Measurements from ENCODE around the gene PRSS16. TPM values are rescaled to one million over a fixed set of nuclear protein-coding genes. Genes with fewer than 3 reads are reported as not detected.
A peak's percentile ranks its signal among the peaks of the same experiment; 100 is the strongest.

PRSS16 gene
- polyA plus RNA-seq, 2 of the 4 experiments (the other 2 are of a cell fraction): 3.9 to 11.4 TPM

DNA sequence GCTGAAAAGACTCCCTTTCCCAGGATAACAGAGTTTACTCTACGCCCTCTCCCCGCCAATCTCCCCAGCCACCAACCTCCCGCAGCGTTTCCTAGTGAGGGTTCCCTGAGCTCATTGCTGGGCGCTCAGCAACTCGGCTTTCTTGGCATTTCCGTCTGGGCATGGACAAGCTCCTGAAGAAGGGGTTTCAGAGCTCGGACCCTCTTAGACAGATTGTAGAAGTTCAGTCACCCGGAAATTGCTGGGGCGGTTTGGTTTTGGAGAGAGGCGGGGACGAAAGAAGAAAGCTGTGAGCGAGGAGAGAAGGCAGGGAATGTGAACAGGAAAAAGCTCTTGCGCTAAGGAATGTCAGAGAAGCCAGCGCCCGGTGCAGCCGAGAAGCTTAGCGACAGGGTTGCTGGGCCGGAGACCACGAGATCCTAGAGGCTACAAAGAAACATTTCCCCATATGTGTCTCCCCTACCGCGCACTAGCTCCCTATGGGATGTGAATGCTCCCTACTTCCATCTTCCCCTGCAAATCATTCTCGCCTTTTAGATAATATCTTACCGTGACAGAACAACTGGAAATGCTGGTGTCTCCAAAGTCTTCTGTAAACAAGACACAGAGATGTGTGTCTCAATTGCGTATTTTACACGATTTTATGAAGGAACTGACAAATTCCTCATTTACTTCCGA, 48.7 kb downstream of the PRSS16 start (continued):
- TF ChIP-seq CHD4 (IDR thresholded peaks at IDR 0.05; ENCODE audit: borderline replicate concordance) (no peak), BHLHE40 (IDR thresholded peaks at IDR 0.05; ENCODE audit: low read depth, low read length) (no peak), RAD21 (conservative IDR thresholded peaks at IDR 0.05 in 1 of 2, IDR thresholded peaks at IDR 0.05 in 1 of 2) (no peak), ZSCAN20 (CRISPR knock-in tag; IDR thresholded peaks at IDR 0.05) (no peak), HEYL (CRISPR knock-in tag; IDR thresholded peaks at IDR 0.05) (no peak), MAFK (IDR thresholded peaks at IDR 0.05; ENCODE audit: partially characterized antibody) (no peak)

- FAIRE-seq (no peak), ATAC-seq (no peak)
Observed at GRCh38 chr6:27297484-27297856, 50.0 kb downstream of the PRSS16 start.

DNA sequence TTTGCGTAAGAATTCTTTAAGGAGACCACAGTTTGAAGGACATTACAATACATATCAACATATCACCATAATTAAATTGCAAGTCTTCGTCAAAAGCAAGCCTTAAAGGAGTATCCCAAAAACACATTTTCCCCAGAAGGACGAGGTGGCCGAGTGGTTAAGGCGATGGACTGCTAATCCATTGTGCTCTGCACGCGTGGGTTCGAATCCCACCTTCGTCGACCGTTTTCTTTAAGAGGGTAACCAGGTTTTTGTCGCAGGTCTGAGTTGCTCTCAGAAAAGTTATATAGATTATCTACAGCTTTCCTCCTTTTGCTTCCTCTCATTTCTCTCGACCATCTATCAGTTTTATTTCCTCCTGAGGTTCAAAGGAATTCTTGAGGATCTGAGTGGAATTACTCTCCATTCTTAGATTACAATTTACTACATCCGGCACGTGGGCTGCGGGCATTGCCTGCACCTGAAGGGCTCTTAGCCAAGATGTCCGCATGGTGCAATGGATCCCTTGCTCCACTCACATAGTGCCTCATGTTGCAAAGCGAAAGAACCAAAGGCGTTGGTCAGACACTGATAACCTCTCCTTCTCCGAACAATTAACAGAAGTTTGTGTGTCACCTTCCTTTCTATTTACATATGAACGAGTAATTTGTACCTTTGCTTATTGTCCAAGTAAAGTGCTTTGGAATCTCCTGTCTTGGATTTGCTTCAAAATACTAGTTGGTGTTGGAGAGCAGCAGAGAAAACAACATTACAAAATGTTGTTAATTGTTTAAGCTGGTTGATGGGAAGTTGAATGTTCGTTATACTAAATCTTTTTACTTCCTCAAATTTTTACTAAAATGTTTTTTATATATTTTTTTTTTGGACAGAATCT, 50.6 kb downstream of the PRSS16 start:
- H3K4me1 ChIP-seq: peaks cover 15% of the 10 kb centered on the region; the same call in 2 of the 3 replicates
- WGBS (ENCODE audit: missing lambda C conversion rate): 9% methylated on average over 22 of the region's 22 CpGs
- CTCF ChIA-PET: interaction anchor here (0.8 kb wide), 1 partner anchor 61 kb away, joined by 3 read pairs; no protein-coding TSS in a partner anchor
- H3K4me3 ChIP-seq: peak overlapping the region; percentile 58
- peak overlapping the region; percentile 95 for H3K4me2 ChIP-seq
- ATAC-seq: peak; percentile 25 to 45; a peak in 4 of 6 replicates
- no peaks in the 10 kb centered on the region for H3K9me3 ChIP-seq
- POLR2A ChIA-PET: interaction anchor here (0.6 kb wide), 1 partner anchor 318 kb away, joined by 7 read pairs; no protein-coding TSS in a partner anchor
- peak in 1 of 2 experiments; percentile 82 for DNase-seq (ENCODE audit: low read depth in 1 of 2, low spot score in 1 of 2)
- no peak for TF ChIP-seq BHLHE40 (IDR thresholded peaks at IDR 0.05; ENCODE audit: low read depth, low read length)
- TF ChIP-seq, protein P1, sequence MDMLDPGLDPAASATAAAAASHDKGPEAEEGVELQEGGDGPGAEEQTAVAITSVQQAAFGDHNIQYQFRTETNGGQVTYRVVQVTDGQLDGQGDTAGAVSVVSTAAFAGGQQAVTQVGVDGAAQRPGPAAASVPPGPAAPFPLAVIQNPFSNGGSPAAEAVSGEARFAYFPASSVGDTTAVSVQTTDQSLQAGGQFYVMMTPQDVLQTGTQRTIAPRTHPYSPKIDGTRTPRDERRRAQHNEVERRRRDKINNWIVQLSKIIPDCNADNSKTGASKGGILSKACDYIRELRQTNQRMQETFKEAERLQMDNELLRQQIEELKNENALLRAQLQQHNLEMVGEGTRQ (IDR thresholded peaks at IDR 0.05): peak; percentile 46; the same call in 1 of the 2 replicates
- TF ChIP-seq RARB (CRISPR knock-in tag; IDR thresholded peaks at IDR 0.05): no peak
- TF ChIP-seq, protein P2, sequence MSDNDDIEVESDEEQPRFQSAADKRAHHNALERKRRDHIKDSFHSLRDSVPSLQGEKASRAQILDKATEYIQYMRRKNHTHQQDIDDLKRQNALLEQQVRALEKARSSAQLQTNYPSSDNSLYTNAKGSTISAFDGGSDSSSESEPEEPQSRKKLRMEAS (IDR thresholded peaks at IDR 0.05): peak; percentile 70
- TF ChIP-seq, protein P3, sequence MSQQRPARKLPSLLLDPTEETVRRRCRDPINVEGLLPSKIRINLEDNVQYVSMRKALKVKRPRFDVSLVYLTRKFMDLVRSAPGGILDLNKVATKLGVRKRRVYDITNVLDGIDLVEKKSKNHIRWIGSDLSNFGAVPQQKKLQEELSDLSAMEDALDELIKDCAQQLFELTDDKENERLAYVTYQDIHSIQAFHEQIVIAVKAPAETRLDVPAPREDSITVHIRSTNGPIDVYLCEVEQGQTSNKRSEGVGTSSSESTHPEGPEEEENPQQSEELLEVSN (IDR thresholded peaks at IDR 0.05; ENCODE audit: borderline replicate concordance, low read depth): peak; percentile 55; the same call in 1 of the 2 replicates
- TF ChIP-seq SMC3 (IDR thresholded peaks at IDR 0.05): 0 out of 3 replicates have a peak, but pooled peaks have one; percentile 10
- TF ChIP-seq SREBF2 (IDR thresholded peaks at IDR 0.05): peak; percentile 58
- no peak for FAIRE-seq
- peak overlapping the region in 1 of 2 experiments; percentile 18; a peak in 1 of 6 replicates for H3K27ac ChIP-seq

More at GRCh38 chr6:27297484-27297856, 50.0 kb downstream of the PRSS16 start:
- POLR2A ChIA-PET: interaction anchor here (0.6 kb wide), 1 partner anchor 319 kb away, joined by 7 read pairs; no protein-coding TSS in a partner anchor
- Histone ChIP-seq H3K4me3 (peak overlapping the region; percentile 58), H3K9me3 (no peaks in the 10 kb centered on the region), H3K4me1 (peaks cover 15% of the 10 kb centered on the region; the same call in 2 of the 3 replicates), H3K27ac (0 out of 6 replicates have a peak overlapping the region, but pooled peaks of 1 of the 2 experiments have one; percentile 2), H3K4me2 (peak overlapping the region; percentile 95)
- DNase-seq (ENCODE audit: low read depth in 1 of 2, low spot score in 1 of 2): no peak
- CTCF ChIA-PET: interaction anchor here (0.8 kb wide), 1 partner anchor 60 kb away, joined by 3 read pairs; no protein-coding TSS in a partner anchor
- TF ChIP-seq RNF2 (IDR thresholded peaks at IDR 0.05; ENCODE audit: borderline replicate concordance, low read depth) (no peak), CEBPB (IDR thresholded peaks at IDR 0.05) (no peak), HOXB13 (CRISPR knock-in tag; IDR thresholded peaks at IDR 0.05; ENCODE audit: low read depth) (no peak), SMC3 (IDR thresholded peaks at IDR 0.05) (no peak), HOXA7 (CRISPR knock-in tag; IDR thresholded peaks at IDR 0.05) (no peak), GATA3 (IDR thresholded peaks at IDR 0.05; ENCODE audit: borderline replicate concordance) (no peak), EHMT2 (IDR thresholded peaks at IDR 0.05; ENCODE audit: low read depth) (no peak), HOXB5 (CRISPR knock-in tag; IDR thresholded peaks at IDR 0.05) (no peak), JUN (IDR thresholded peaks at IDR 0.05) (no peak)
- TF ChIP-seq, protein P4, sequence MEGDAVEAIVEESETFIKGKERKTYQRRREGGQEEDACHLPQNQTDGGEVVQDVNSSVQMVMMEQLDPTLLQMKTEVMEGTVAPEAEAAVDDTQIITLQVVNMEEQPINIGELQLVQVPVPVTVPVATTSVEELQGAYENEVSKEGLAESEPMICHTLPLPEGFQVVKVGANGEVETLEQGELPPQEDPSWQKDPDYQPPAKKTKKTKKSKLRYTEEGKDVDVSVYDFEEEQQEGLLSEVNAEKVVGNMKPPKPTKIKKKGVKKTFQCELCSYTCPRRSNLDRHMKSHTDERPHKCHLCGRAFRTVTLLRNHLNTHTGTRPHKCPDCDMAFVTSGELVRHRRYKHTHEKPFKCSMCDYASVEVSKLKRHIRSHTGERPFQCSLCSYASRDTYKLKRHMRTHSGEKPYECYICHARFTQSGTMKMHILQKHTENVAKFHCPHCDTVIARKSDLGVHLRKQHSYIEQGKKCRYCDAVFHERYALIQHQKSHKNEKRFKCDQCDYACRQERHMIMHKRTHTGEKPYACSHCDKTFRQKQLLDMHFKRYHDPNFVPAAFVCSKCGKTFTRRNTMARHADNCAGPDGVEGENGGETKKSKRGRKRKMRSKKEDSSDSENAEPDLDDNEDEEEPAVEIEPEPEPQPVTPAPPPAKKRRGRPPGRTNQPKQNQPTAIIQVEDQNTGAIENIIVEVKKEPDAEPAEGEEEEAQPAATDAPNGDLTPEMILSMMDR (IDR thresholded peaks at IDR 0.05): no peak
- 38% methylated on average over 7 of the region's 7 CpGs for WGBS (ENCODE audit: missing lambda C conversion rate)
